Endothelial cell of umbilical vein (primary cell): Measurements from ENCODE around the gene SIPA1L3. TPM values are rescaled to one million over a fixed set of nuclear protein-coding genes. Genes with fewer than 3 reads are reported as not detected.

Source experiments
- BruUV-seq: library from RNA; stranded (reverse); fragments of 400-500 nt; replicated peaks from 2 replicates; lab custom pipeline; 2021; lab: Mats Ljungman, UMichigan
- CTCF ChIA-PET: fragments of 300-600, 350-600 bp; sonication (Branson Sonifier 250); formaldehyde crosslinking; loops from one replicate; lab custom pipeline; 2021; ENCODE audit warnings: antibody characterized with exemption, inconsistent platforms; lab: Charles Lee
- POLR2A ChIA-PET: fragments of 300-600, 350-600 bp; sonication (Branson Sonifier 250); formaldehyde crosslinking; loops from one replicate; lab custom pipeline; 2021; ENCODE audit warnings: antibody characterized with exemption, inconsistent platforms; lab: Charles Lee
- DNase-seq: peaks from one replicate; pipeline ENCODE4 v3.0.0-alpha.2; 2011; ENCODE audit warnings: low read depth, low spot score
- FAIRE-seq: peaks from 2 replicates; lab custom pipeline; 2011; peaks lifted over from hg19 to GRCh38; lab: Jason Lieb, UNC
- H2AFZ ChIP-seq: 2 replicates; pipeline ENCODE4 v1.6.0; 2012; ENCODE audit warnings: low read depth, low read length, control low read depth, inconsistent platforms
- H3K27ac ChIP-seq: 2 replicates; pipeline ENCODE4 v1.5.1; 2011; ENCODE audit warnings: low read depth, mild to moderate bottlenecking, control low read depth, low read length, moderate library complexity; ENCODE audit not compliant: insufficient read depth
- H3K27me3 ChIP-seq, 2 experiments: 2 replicates each; pipeline versions ENCODE4 v1.6.0 to v1.6.1; 2011; ENCODE audit warnings: low read length in 2 of 2, mixed read lengths in 1 of 2; ENCODE audit not compliant: control insufficient read depth in 2 of 2, insufficient read depth in 2 of 2
- H3K36me3 ChIP-seq, 2 experiments: 2 replicates in 1 of 2; 3 replicates in 1 of 2; pipeline ENCODE4 v1.5.1; 2011; ENCODE audit warnings: low read length in 2 of 2, mild to moderate bottlenecking in 1 of 2, moderate library complexity in 1 of 2; ENCODE audit not compliant: control insufficient read depth in 2 of 2, insufficient read depth in 2 of 2; ENCODE audit errors: extremely low read depth in 1 of 2
- H3K4me1 ChIP-seq: 3 replicates; pipeline ENCODE4 v1.5.1; 2011; ENCODE audit warnings: mild to moderate bottlenecking, low read length; ENCODE audit not compliant: control insufficient read depth, insufficient read depth; ENCODE audit errors: extremely low read depth
- H3K4me2 ChIP-seq: 2 replicates; pipeline ENCODE4 v1.6.1; 2011; ENCODE audit warnings: low read length, control low read depth, mixed read lengths; ENCODE audit not compliant: insufficient read depth
- H3K4me3 ChIP-seq, 3 experiments: fragments of 200-600 bp in 1 of 3; sonication (generic), shearing (Covaris generic) in 1 of 3; replicated peaks in 1 of 3; 2 replicates each; pipeline ENCODE4 v1.5.1; 2011 to 2016; ENCODE audit warnings: control low read depth in 3 of 3, low read length in 3 of 3, mild to moderate bottlenecking in 2 of 3, inconsistent platforms in 1 of 3, low read depth in 1 of 3, moderate library complexity in 1 of 3; ENCODE audit not compliant: insufficient read depth in 1 of 3
- H3K79me2 ChIP-seq: 2 replicates; pipeline ENCODE4 v1.6.0; 2012; ENCODE audit warnings: low read length, inconsistent platforms; ENCODE audit not compliant: control insufficient read depth, insufficient read depth
- H3K9ac ChIP-seq: replicated peaks from 2 replicates; pipeline ENCODE3; 2011; ENCODE audit warnings: low read length, control low read depth; ENCODE audit not compliant: insufficient read depth; ENCODE audit errors: extremely low read depth
- H3K9me1 ChIP-seq: replicated peaks from 3 replicates; pipeline ENCODE4 v1.6.0; 2011; ENCODE audit warnings: mild to moderate bottlenecking, low read length; ENCODE audit not compliant: control insufficient read depth, insufficient read depth; ENCODE audit errors: extremely low read depth
- H3K9me3 ChIP-seq: replicated peaks from 2 replicates; pipeline ENCODE4 v1.5.1; 2012; ENCODE audit warnings: low read length, inconsistent platforms; ENCODE audit not compliant: control insufficient read depth, insufficient read depth
- H4K20me1 ChIP-seq: replicated peaks from 2 replicates; pipeline ENCODE3; 2011; ENCODE audit warnings: mild to moderate bottlenecking, low read length; ENCODE audit not compliant: control insufficient read depth, insufficient read depth; ENCODE audit errors: extremely low read depth
- EZH2 ChIP-seq: IDR thresholded peaks from 2 replicates; pipeline ENCODE4 v1.6.1; 2012; ENCODE audit warnings: borderline replicate concordance, low read depth, mild to moderate bottlenecking, moderate library complexity, low read length, inconsistent platforms; ENCODE audit not compliant: severe bottlenecking
- FOS ChIP-seq: IDR thresholded peaks from 2 replicates; pipeline ENCODE4 v1.6.1; 2011; ENCODE audit warnings: mild to moderate bottlenecking, low read length, moderate library complexity, borderline replicate concordance; ENCODE audit not compliant: insufficient read depth
- GATA2 ChIP-seq: IDR thresholded peaks from 2 replicates; pipeline ENCODE4 v1.7.0; 2011; ENCODE audit warnings: low read depth, mild to moderate bottlenecking, moderate library complexity, mixed read lengths, low read length; ENCODE audit not compliant: insufficient read length, insufficient read depth
- JUN ChIP-seq: IDR thresholded peaks from 2 replicates; pipeline ENCODE4 v1.6.1; 2011; ENCODE audit warnings: borderline replicate concordance, low read depth; ENCODE audit not compliant: insufficient read length, insufficient read depth
- MAX ChIP-seq: IDR thresholded peaks from 2 replicates; pipeline ENCODE4 v1.6.1; 2011; ENCODE audit not compliant: insufficient read depth, insufficient read length
- MYC ChIP-seq: IDR thresholded peaks from one replicate; pipeline ENCODE4 v1.6.1; 2011; ENCODE audit warnings: mild to moderate bottlenecking, low read depth, low read length
- POLR2A ChIP-seq: IDR thresholded peaks from 2 replicates; pipeline ENCODE4 v1.6.1; 2012; ENCODE audit warnings: low read depth, mild to moderate bottlenecking, control low read depth, low read length
- POLR2AphosphoS5 ChIP-seq: IDR thresholded peaks from 2 replicates; pipeline ENCODE4 v1.6.1; 2012; ENCODE audit warnings: low read depth, mild to moderate bottlenecking, control low read depth, low read length, moderate library complexity; ENCODE audit not compliant: insufficient read depth
- dilution Hi-C: fragments of 300-500 bp; cut with MboI; formaldehyde crosslinking; loops from one replicate; pipeline ENCODE4 v1.15.0; 2019; ENCODE audit warnings: low sequenced_read_pairs; ENCODE audit not compliant: extremely low pct_ligation_motif_present
- intact Hi-C: fragments of 100-400 bp; cut with micrococcal nuclease; formaldehyde crosslinking; loops from one replicate; pipeline ENCODE4 v1.10.0; 2022
- polyA plus RNA-seq, 4 experiments: library from polyadenylated mRNA; depleted of rRNA in 3 of 4; stranded (reverse) in 3 of 4; unstranded in 1 of 4; fragments of >200 nt; gene quantifications; 2 replicates each; pipeline versions ENCODE4 v1.2.1 to v1.2.3, GENCODE V29; 2011 to 2012; ENCODE audit warnings: missing spikeins in 1 of 4
- total RNA-seq: library from RNA; stranded (reverse); gene quantifications from 2 replicates; pipeline ENCODE4 v1.2.3, GENCODE V29; 2021
- TF ChIP-seq, protein P1 (sequence below), 2 donors: IDR thresholded peaks; 1 replicate in 1 of 2; 2 replicates in 1 of 2; pipeline ENCODE4 v1.5.1; 2011; ENCODE audit warnings: low read length in 2 of 2, mild to moderate bottlenecking in 2 of 2, moderate library complexity in 2 of 2, control low read depth in 1 of 2, inconsistent platforms in 1 of 2, low read depth in 1 of 2; ENCODE audit not compliant: insufficient read depth in 1 of 2; ENCODE audit errors: extremely low read depth in 1 of 2

The SIPA1L3 gene
- total and polyA plus RNA-seq, 2 donors (not counting 3 experiments of a cell fraction or from before 2014, with no cell fraction given): 14.2 to 47.2 TPM

- TF ChIP-seq JUN (no peak), EZH2 (no peak), FOS (no peak), POLR2A (no peak), GATA2 (no peak), POLR2AphosphoS5 (no peak), MAX (no peak), MYC (no peak)
- TF ChIP-seq, protein P1, sequence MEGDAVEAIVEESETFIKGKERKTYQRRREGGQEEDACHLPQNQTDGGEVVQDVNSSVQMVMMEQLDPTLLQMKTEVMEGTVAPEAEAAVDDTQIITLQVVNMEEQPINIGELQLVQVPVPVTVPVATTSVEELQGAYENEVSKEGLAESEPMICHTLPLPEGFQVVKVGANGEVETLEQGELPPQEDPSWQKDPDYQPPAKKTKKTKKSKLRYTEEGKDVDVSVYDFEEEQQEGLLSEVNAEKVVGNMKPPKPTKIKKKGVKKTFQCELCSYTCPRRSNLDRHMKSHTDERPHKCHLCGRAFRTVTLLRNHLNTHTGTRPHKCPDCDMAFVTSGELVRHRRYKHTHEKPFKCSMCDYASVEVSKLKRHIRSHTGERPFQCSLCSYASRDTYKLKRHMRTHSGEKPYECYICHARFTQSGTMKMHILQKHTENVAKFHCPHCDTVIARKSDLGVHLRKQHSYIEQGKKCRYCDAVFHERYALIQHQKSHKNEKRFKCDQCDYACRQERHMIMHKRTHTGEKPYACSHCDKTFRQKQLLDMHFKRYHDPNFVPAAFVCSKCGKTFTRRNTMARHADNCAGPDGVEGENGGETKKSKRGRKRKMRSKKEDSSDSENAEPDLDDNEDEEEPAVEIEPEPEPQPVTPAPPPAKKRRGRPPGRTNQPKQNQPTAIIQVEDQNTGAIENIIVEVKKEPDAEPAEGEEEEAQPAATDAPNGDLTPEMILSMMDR (IDR thresholded peaks at IDR 0.05; ENCODE audit: extremely low read depth in 1 of 2, insufficient read depth in 1 of 2, low read depth in 1 of 2, low read length in 2 of 2): no peak
- Histone ChIP-seq H3K4me2 (no peak overlapping the region), H3K27ac (no peak overlapping the region), H3K9ac (no peak overlapping the region), H3K4me1 (no peaks in the 10 kb centered on the region), H2AFZ (no peak overlapping the region), H4K20me1 (no peaks in the 10 kb centered on the region), H3K9me3 (no peaks in the 10 kb centered on the region), H3K27me3 (no peaks in the 10 kb centered on the region), H3K36me3 (no peaks in the 10 kb centered on the region), H3K79me2 (no peaks in the 10 kb centered on the region), H3K4me3 (no peak overlapping the region), H3K9me1 (no peaks in the 10 kb centered on the region)
- ChIA-PET POLR2A (no interaction called here), CTCF (interaction anchor here (1.1 to 3.8 kb wide), 4 partner anchors 10 to 230 kb away, joined by 3 to 24 read pairs (median 12); no protein-coding TSS in a partner anchor)
- BruUV-seq: no TSS peak
- dilution Hi-C loops (no loop called here), intact Hi-C loops (no loop called here)
- FAIRE-seq: no peak
- no peak for DNase-seq
These were observed 225.8 kb downstream of the SIPA1L3 start for GRCh38 chr19:38132781-38133180.
